Peyer's patch (tissue), 4 donors: ENCODE results near the gene CTSO.

Experiments used
- POLR2A ChIP-seq, 2 donors: fragments of 450-650 bp; IDR thresholded peaks; one replicate each; pipeline ENCODE4 v1.5.1; 2017; ENCODE audit warnings: antibody characterized with exemption in 2 of 2, mild to moderate bottlenecking in 2 of 2, moderate library complexity in 2 of 2
- TF ChIP-seq, protein P1 (sequence below), 6 experiments: fragments of 450-650 bp in 4 of 6; fragments of 200-600 bp in 2 of 6; sonication (generic) in 1 of 6; IDR thresholded peaks; one replicate each; pipeline ENCODE4 v1.5.1; 2017 to 2019; ENCODE audit warnings: antibody characterized with exemption in 6 of 6, mild to moderate bottlenecking in 3 of 6, moderate library complexity in 1 of 6

GRCh38 chr4:155953151-155954117 lies at the start of gene CTSO:
- TF ChIP-seq POLR2A (IDR thresholded peaks at IDR 0.05) = peak in 1 of 2 donors; percentile 72
- TF ChIP-seq, protein P1, sequence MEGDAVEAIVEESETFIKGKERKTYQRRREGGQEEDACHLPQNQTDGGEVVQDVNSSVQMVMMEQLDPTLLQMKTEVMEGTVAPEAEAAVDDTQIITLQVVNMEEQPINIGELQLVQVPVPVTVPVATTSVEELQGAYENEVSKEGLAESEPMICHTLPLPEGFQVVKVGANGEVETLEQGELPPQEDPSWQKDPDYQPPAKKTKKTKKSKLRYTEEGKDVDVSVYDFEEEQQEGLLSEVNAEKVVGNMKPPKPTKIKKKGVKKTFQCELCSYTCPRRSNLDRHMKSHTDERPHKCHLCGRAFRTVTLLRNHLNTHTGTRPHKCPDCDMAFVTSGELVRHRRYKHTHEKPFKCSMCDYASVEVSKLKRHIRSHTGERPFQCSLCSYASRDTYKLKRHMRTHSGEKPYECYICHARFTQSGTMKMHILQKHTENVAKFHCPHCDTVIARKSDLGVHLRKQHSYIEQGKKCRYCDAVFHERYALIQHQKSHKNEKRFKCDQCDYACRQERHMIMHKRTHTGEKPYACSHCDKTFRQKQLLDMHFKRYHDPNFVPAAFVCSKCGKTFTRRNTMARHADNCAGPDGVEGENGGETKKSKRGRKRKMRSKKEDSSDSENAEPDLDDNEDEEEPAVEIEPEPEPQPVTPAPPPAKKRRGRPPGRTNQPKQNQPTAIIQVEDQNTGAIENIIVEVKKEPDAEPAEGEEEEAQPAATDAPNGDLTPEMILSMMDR (IDR thresholded peaks at IDR 0.05) = peak in 5 of 6 experiments; percentile 20 to 73 (median 67)
